ENCODE results near the gene TAF10.

Gene TAF10

GRCh38 chr11:6640985-6641701 lies 29.1 kb upstream of the TAF10 start:
- DNase-seq (ENCODE audit: low spot score), result peak; percentile 72

GRCh38 chr11:6640036-6640984 lies 28.3 kb upstream of the TAF10 start:
- DNase-seq (ENCODE audit: low spot score), result no peak

- no peak for DNase-seq (ENCODE audit: low spot score)
These were observed 26.4 kb upstream of the TAF10 start for GRCh38 chr11:6638429-6638828.

- DNase-seq (ENCODE audit: low spot score), result peak; percentile 30
These were observed 25.9 kb upstream of the TAF10 start for GRCh38 chr11:6637871-6638270.

GRCh38 chr11:6636480-6636879 lies 24.5 kb upstream of the TAF10 start:
- no peak for DNase-seq (ENCODE audit: low spot score)

- DNase-seq (ENCODE audit: low spot score), result peak; percentile 83
These were observed 23.3 kb upstream of the TAF10 start for GRCh38 chr11:6635082-6635932.

GRCh38 chr11:6634534-6634933 lies 22.5 kb upstream of the TAF10 start:
- DNase-seq (ENCODE audit: low spot score), result no peak

GRCh38 chr11:6633422-6634408 lies 21.7 kb upstream of the TAF10 start:
- no peak for DNase-seq (ENCODE audit: low spot score)

GRCh38 chr11:6632116-6633073 lies 20.4 kb upstream of the TAF10 start:
- no peak for DNase-seq (ENCODE audit: low spot score)

- DNase-seq (ENCODE audit: low spot score), result no peak
These were observed 19.4 kb upstream of the TAF10 start for GRCh38 chr11:6631361-6631890.

GRCh38 chr11:6630632-6631291 lies 18.7 kb upstream of the TAF10 start:
- no peak for DNase-seq (ENCODE audit: low spot score)

- DNase-seq (ENCODE audit: low spot score), result no peak
These were observed 18.0 kb upstream of the TAF10 start for GRCh38 chr11:6629892-6630631.

- DNase-seq (ENCODE audit: low spot score), result no peak
These were observed 17.5 kb upstream of the TAF10 start for GRCh38 chr11:6629573-6629891.

GRCh38 chr11:6628526-6628925 lies 16.5 kb upstream of the TAF10 start:
- DNase-seq (ENCODE audit: low spot score), result no peak

- no peak for DNase-seq (ENCODE audit: low spot score)
These were observed 15.8 kb upstream of the TAF10 start for GRCh38 chr11:6627762-6628241.

- DNase-seq (ENCODE audit: low spot score), result peak; percentile 71
These were observed 15.2 kb upstream of the TAF10 start for GRCh38 chr11:6626971-6627761.

GRCh38 chr11:6625832-6626420 lies 13.9 kb upstream of the TAF10 start:
- DNase-seq (ENCODE audit: low spot score), result no peak
